Mesodermal cell (in vitro differentiated cells): Measurements from ENCODE around the gene RAB25.
A peak's percentile ranks its signal among the peaks of the same experiment; 100 is the strongest.

ENCODE experiments used
- H3K27ac ChIP-seq: 2 replicates; pipeline ENCODE4 v1.7.0; 2013; ENCODE audit warnings: mild to moderate bottlenecking, low read depth, low read length, moderate library complexity; ENCODE audit not compliant: severe bottlenecking
- H3K36me3 ChIP-seq: 2 replicates; pipeline ENCODE4 v1.7.1; 2013; ENCODE audit warnings: mild to moderate bottlenecking, low read length, moderate library complexity; ENCODE audit not compliant: control insufficient read depth, insufficient read depth
- H3K4me1 ChIP-seq: one replicate; pipeline ENCODE4 v1.7.1; 2013; ENCODE audit warnings: mild to moderate bottlenecking, low read length; ENCODE audit not compliant: insufficient read depth, control insufficient read depth, poor library complexity, severe bottlenecking
- H3K4me3 ChIP-seq: 2 replicates; pipeline ENCODE4 v1.7.0; 2013; ENCODE audit warnings: low read length, control low read depth, mild to moderate bottlenecking; ENCODE audit not compliant: insufficient read depth, poor library complexity, severe bottlenecking; ENCODE audit errors: extremely low read depth
- H3K9me3 ChIP-seq: 2 replicates; pipeline ENCODE4 v1.7.1; 2013; ENCODE audit warnings: mild to moderate bottlenecking, low read length, moderate library complexity; ENCODE audit not compliant: control insufficient read depth
- WGBS, 2 experiments: methylation state at CpG; one replicate each; pipeline ENCODE4 v1.1.5; 2013; ENCODE audit warnings: missing lambda C conversion rate in 2 of 2; ENCODE audit not compliant: insufficient coverage in 2 of 2; 5-methylcytosine and 5-hydroxymethylcytosine counted together

Gene RAB25

GRCh38 chr1:156079762-156080161 is 18.8 kb downstream of the RAB25 start:
- H3K4me3 ChIP-seq, result peak overlapping the region; percentile 83
- peaks cover 51% of the 10 kb centered on the region for H3K36me3 ChIP-seq
- 58 to 82% methylated on average over 4 to 5 of the region's 5 CpGs for WGBS, 2 experiments
- H3K9me3 ChIP-seq, result no peaks in the 10 kb centered on the region
- peaks cover 37% of the 10 kb centered on the region for H3K4me1 ChIP-seq
- H3K27ac ChIP-seq, result no peak overlapping the region

- Histone ChIP-seq H3K36me3 (peaks cover 50% of the 10 kb centered on the region), H3K4me3 (peak overlapping the region; percentile 83), H3K4me1 (peaks cover 31% of the 10 kb centered on the region), H3K9me3 (no peaks in the 10 kb centered on the region), H3K27ac (peak overlapping the region; percentile 49)
- 0% methylated on average over 2 to 6 of the region's 8 CpGs for WGBS, 2 experiments
Observed at GRCh38 chr1:156080241-156080862, 19.4 kb downstream of the RAB25 start.

GRCh38 chr1:156080863-156081179 is 19.9 kb downstream of the RAB25 start:
- Histone ChIP-seq H3K27ac (peak overlapping the region; percentile 6), H3K9me3 (no peaks in the 10 kb centered on the region), H3K4me1 (peaks cover 26% of the 10 kb centered on the region), H3K36me3 (peaks cover 50% of the 10 kb centered on the region), H3K4me3 (peak overlapping the region; percentile 83)
- 0% methylated on average over 2 to 3 of the region's 4 CpGs for WGBS, 2 experiments

- peak overlapping the region; percentile 94 for H3K27ac ChIP-seq
- no peaks in the 10 kb centered on the region for H3K9me3 ChIP-seq
- H3K4me3 ChIP-seq, result peak overlapping the region; percentile 83
- H3K4me1 ChIP-seq, result peaks cover 26% of the 10 kb centered on the region
- 0% methylated on average over 13 to 28 of the region's 61 CpGs for WGBS, 2 experiments
- H3K36me3 ChIP-seq, result peaks cover 48% of the 10 kb centered on the region
Observed at GRCh38 chr1:156081180-156081916, 20.4 kb downstream of the RAB25 start.

GRCh38 chr1:156081917-156082308 is 21.0 kb downstream of the RAB25 start:
- Histone ChIP-seq H3K9me3 (no peaks in the 10 kb centered on the region), H3K27ac (peak overlapping the region; percentile 94), H3K4me3 (peak overlapping the region; percentile 83), H3K36me3 (peaks cover 44% of the 10 kb centered on the region), H3K4me1 (peaks cover 26% of the 10 kb centered on the region)
- 0% methylated on average over 1 to 3 of the region's 10 CpGs for WGBS, 2 experiments

GRCh38 chr1:156082309-156083091 is 21.5 kb downstream of the RAB25 start, which contains the start of gene MEX3A:
TSS of gene MEX3A (minus strand) at chr1:156082465. CDS start at chr1:156081998, 467 bp downstream.
- Histone ChIP-seq H3K4me3 (peak within 1 kb of the TSS; percentile 83), H3K4me1 (peaks cover 24% of the 10 kb centered on the region), H3K27ac (peak within 1 kb of the TSS; percentile 94), H3K9me3 (no peaks in the 10 kb centered on the region), H3K36me3 (peaks cover 41% of the 10 kb centered on the region)
- WGBS, 2 experiments, result 0 to 1% methylated on average over 14 to 17 of the region's 62 CpGs

- H3K27ac ChIP-seq, result peak overlapping the region; percentile 94
- peaks cover 40% of the 10 kb centered on the region for H3K36me3 ChIP-seq
- 11 to 40% methylated on average over 1 to 3 of the region's 7 CpGs for WGBS, 2 experiments
- H3K4me3 ChIP-seq, result peak overlapping the region; percentile 83
- H3K9me3 ChIP-seq, result no peaks in the 10 kb centered on the region
- peaks cover 18% of the 10 kb centered on the region for H3K4me1 ChIP-seq
Observed at GRCh38 chr1:156083800-156084790, 23.1 kb downstream of the RAB25 start.

GRCh38 chr1:156086256-156086662 is 25.3 kb downstream of the RAB25 start:
- peaks cover 42% of the 10 kb centered on the region for H3K36me3 ChIP-seq
- WGBS, 2 experiments, result 71% methylated on average over 1 of the region's 1 CpG; no CpG with 5 or more reads in 1 of the 2 experiments
- H3K9me3 ChIP-seq, result no peaks in the 10 kb centered on the region
- H3K4me1 ChIP-seq, result peaks cover 30% of the 10 kb centered on the region
- no peak overlapping the region for H3K4me3 ChIP-seq
- peak overlapping the region; percentile 76 for H3K27ac ChIP-seq

GRCh38 chr1:156089704-156090103 is 28.7 kb downstream of the RAB25 start:
- Histone ChIP-seq H3K27ac (no peak overlapping the region), H3K4me1 (peaks cover 30% of the 10 kb centered on the region), H3K9me3 (no peaks in the 10 kb centered on the region), H3K4me3 (no peak overlapping the region), H3K36me3 (peaks cover 75% of the 10 kb centered on the region)
- whole genome bisulfite sequencing, 2 experiments, result 67 to 80% methylated on average over 1 to 3 of the region's 6 CpGs
